Activated naive CD4-positive, alpha-beta T cell treated with anti-CD3 and anti-CD28 coated beads, Interleukin-2, amount 50 U/mL, for 16 hours (primary cell): ENCODE measurements around the gene FAF1.
"Not testable (repeated sequence)": the region's sequence is repeated elsewhere in the genome, so short reads cannot be mapped to it uniquely, and the experiment has no call there.

Experiments
- DNase-seq: peaks from one replicate; pipeline ENCODE4 v3.0.0-alpha.2; 2020

Gene FAF1

DNA sequence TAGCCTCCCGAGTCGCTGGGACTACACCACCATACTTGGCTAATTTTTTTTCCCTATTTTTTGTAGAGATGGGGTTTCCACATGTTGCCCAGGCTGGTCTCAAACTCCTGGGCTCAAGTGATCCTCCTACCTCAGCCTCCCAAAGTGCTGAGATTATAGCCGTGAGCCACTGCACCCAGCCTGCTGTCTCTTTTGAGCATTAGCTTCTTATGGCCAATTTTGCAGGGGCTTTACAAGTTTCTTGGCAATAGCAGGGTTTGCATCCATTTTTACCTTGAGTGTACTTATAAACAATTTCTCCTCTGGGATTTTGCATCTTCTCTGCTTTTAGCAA is 432.1 kb downstream of the FAF1 start:
- not testable (repeated sequence) for DNase-seq

DNA sequence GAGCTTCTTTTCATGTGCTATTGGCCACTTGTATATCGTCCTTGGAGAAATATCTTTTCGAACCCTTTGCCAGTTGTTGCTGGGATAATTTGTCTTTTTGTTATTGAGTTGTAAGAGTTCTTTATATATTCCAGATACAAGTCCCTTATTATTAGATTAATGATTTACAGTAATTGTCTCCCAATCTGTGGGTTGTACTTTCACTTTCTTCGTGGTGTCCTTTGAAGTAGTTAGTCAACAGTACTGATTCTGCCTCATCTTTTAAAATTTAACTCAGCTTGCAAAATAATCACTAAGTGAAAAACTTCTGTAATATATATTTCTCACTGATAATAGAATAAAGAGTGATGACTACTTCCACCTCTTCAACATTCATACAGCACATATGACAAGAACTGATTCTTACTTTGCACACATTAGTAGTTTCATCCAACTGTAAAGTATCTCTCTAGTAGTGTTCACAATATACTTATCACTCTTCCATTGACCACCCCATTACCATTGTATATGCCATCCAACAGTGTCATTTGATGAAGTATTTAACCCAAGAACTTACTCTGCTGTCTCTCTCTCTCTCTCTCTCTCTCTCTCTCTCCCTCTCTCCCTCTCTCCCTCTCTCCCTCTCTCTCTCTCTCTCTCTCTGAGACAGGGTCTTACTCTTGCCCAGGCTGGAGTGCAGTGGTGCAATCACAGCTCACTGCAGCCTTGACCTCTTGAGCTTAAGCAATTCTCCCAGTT is 432.6 kb downstream of the FAF1 start:
- DNase-seq: no peak

DNA sequence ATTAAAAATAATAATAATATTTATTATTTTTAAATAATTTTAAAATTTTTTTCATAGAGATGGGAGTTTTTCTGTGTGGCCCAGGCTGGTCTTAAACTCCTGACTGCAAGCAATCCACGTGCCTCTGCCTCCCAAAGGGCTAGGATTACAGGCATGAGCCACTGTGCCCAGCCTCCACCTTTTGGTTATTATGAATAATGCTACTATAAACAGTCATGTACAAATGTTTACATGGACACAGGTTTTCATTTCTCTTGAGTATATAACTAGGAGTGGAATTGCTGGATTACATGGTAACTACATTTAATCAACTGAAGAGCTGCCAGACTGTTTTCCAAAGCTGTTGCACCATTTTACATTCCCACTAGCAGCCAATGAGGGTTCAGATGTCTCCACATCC is 433.6 kb downstream of the FAF1 start:
- no peak for DNase-seq

DNA sequence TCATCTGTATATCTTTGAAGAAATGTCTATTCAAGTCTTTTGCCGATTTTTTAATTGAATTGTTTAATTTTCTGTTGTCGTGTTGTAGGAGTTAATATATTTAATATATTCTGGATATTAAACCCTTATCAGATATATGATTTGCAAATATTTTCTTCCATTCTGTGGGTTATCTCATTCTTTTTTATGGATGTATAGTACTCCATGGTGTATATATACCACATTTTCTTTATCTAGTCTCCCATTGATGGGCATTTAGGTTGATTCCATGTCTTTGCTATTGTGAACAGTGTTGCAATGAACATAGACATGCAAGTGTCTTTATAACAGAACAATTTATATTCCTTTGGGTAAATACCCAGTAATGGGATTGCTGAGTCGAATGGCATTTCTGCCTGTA is 436.5 kb downstream of the FAF1 start:
- no peak for DNase-seq

DNA sequence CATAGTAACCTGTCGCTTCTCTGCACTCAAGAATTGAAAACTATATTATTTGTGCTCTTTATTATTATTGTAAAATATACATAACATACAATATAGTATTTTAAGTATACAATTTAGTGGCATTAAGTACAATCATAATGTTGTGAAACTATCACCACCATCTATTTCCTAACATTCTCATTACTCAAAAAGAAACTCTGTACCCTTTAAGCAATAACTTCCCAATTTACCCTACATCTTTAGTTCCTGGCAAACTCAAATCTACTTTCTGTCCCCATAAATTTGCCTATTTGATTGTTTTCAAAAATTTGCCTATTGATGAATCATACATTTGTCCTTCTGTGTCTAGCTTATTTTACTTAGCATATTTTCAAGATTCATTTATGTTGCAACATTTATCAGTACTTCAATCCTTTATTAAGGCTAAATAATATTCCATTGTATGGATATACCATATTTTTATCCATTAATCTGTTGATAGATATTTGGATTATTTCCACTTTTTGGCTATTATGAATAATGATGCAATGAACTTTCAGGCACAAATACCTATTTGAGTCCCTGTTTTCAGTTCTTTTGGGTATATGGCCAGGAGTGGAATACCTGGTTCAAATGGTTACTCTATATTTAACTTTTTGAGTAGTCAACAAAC is 437.2 kb downstream of the FAF1 start:
- no peak for DNase-seq

DNA sequence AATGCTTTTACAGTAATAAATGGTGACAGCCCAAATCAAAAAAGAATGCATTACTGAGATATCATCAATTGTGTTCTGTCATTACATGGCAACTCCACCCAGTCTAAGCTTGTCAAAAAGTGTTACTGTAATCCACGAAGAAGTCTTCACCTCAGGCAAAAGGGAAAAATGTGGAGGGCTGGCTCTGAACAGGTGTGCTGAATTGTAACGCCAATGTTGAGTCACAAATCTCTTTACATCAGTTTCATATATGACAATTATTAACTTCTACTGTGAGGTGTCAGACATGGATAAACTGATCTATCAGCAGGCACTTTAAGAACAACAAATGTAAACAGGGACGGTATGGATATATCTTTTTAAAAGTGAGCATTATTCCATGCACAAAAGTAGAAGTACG is 438.4 kb downstream of the FAF1 start:
- DNase-seq: no peak

DNA sequence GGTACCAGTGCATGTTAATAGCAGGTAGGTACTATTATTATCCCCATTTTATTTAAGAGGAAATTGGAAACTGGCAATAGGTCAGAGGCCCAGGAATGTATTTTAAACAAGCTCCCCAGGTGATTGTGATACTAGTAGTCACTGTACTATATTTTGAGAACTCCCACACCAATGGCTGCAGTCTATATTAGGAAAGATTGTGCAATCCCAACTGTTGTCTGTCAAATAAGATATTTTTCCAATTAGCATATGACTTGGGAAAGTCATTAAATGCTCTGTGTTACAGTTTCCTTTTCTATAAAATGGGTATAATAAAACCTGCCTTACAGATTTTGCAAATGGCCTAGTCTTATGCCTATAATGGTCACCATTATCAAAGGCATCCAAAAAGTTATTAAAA is 442.6 kb downstream of the FAF1 start:
- no peak for DNase-seq

DNA sequence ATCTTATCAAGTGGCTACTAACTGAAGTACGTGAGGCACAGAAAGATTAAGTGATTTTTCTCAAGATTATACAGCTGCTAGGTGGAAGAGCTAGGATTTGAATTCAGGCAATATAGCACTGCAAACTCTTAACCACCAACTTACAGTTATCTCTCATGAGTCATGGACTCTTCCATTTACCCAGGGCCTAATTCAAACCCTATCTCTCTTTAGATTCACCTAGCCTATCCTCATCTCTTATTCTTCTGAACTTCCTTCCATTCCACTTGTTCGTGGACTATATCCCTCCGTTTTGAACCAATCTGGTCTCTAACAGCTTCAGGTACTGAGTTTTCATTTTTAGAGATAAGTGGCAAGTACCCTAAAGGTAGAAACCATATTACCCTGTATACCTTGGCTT is 444.0 kb downstream of the FAF1 start:
- no peak for DNase-seq

DNA sequence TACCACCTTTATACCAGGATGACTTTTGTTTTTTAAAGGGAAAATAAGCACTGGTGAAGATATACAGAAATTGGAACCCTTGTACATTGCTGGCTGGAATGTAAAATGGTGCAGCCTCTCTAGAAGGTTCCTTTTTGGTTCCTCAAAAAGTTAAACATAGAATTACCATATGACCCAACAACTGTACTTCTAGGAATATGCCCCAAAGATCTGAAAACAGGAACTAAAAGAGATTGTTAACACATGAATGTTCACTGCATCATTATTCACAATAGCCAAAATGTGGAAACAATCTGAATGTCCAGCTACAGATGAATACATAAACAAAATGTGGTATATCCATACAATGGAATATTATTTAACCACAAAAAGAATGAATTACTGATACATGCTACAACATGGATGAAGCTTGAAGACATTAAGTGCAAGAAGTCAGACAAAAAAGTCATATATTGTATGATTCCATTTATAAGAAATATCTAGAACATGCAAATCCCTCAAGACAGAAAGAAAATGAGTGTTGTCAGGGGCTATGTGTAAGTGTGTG is 452.0 kb downstream of the FAF1 start:
- DNase-seq: no peak

DNA sequence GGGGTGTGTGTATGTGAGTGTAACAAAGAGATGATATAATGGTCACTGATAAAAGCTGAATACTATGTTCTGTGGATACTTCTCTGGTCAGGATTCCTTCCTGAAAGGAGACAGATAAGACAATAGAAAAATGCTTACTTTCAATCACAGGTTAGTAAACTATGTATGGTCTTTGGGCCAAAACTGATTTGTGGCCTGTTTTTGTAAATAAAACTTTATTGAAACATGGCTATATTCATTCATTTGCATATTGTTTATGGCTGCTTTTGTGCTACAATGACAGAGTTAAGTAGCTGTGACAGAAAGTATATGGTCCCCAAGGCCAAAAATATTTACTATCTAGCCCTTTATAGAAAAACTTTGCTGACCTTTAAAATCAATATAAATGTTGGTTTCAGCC is 454.6 kb downstream of the FAF1 start:
- no peak for DNase-seq

DNA sequence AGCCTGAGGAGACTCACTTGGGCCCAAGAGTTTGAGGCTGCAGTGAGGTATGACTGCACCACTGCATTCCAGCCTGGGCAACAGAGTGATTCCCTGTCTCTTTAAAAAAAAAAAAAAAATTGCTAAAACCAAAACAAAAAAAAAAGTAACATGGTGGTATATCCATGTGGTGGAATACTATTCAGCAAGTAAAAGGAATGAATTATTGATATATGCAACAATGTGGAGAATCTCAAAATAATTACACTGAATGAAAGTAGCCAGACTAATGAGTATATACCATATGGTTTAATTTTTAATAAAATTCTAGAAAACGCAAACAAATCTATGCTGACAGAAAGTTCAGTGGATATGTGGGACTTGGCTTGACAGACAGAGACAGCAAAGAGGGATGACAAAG is 456.6 kb downstream of the FAF1 start:
- DNase-seq: no peak

DNA sequence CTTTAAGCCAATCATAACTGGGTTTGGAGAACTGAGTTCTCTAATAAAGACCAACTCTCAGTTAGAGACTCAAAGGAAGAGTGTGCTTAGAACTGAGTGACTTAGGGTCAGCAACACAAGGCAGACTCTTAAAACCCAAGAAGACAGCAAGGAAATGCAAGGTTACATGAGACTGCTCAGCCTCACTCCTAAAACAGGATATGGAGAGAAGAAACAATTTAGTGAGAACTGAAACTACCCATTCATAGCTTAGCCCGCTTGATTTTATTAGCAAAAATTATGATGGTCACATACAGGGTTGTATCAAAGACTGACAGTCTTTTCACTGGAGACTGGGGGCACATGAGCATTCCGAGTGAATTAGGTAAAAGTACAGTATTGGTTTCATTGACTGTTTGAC is 457.9 kb downstream of the FAF1 start:
- DNase-seq: no peak

DNA sequence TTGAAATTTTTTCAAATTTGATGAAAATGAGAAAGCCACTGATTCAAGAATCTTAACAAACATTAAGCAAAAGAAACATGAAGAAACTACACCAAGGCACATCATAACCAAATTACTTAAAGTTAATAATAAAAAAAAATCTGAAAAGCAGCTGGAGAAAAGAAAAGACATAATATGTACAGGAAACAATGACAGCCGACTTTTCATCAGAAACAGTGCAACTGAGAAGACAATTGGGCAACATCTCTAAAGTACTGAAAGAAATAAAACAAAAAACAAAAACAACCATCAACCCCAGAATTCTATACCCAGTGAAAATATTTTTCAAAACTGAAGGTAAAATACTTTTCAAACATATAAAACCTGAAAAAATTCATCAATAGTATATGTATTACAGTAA is 463.1 kb downstream of the FAF1 start:
- no peak for DNase-seq

DNA sequence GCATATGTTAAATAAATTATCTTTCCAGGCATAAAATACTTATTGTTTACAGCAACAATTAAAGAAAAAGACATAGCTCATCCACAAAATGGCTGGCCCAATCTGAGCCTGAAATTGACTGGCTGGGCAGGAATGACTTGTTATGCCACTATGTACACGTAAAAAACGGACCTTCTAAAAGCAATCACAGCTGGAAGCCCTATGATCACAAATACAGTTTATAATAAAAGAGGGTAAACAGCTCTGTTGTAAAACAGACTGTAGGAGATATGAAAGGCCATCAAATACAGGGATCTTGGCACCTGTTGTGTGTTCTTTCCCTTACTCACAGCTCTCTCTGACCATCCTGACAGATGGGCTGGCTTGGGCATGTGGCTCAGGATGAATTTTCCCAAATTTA is 466.4 kb downstream of the FAF1 start:
- DNase-seq: no peak

DNA sequence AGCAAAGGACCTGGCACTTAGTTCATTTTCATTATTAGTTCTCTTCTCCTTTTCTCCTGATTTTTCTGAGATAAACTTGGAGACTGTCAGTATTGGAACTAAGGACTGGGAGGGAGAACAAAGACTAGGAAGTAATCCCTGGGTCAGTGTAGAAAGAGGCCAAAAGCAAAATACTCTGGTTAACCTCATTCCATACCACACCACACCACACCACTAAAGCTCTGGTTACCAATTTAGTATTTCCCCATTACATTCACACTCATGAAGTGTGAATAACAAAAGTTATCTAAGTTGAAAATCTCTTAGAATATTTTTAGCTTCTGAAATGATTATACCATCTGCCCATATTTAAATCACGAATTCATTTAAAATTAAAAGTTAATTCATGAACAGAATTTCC is 467.9 kb downstream of the FAF1 start:
- no peak for DNase-seq

DNA sequence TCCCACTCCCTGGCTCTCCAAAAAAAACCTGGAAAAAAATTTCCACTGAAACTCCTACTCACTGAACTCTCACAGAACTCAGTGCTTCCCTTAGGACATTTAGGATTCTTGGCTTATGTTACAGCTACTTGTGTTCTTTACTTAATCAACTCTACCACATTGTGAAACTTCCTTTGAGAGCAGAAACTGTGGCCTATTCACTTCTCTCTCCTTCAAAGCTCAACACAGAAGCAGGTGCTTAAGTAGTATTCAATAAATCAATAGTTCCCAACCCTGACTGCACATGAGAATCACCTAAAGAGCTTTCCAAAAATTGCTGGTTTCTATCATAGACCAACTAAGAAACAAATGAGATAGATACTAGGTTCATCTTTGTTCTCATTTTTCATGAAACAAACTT is 468.9 kb downstream of the FAF1 start:
- DNase-seq: no peak

DNA sequence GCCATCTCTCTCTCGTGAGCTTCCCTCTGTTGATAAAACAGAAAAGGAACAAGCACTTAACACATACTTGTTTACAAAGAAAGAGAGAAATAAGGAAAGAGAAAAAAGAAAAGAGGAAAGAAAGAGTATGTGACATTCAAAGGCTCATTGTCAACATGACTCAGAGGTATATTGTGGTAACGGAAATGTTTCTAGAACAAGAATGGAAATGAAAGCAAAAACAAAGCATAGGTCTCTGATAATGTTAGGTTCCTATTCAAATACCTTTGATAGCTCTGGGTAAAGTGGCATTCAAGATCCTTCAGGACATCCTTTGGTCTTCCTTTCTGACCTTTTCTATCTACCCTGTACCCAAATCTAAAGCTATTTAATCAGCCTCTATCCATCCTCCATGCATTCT is 469.4 kb downstream of the FAF1 start:
- no peak for DNase-seq

DNA sequence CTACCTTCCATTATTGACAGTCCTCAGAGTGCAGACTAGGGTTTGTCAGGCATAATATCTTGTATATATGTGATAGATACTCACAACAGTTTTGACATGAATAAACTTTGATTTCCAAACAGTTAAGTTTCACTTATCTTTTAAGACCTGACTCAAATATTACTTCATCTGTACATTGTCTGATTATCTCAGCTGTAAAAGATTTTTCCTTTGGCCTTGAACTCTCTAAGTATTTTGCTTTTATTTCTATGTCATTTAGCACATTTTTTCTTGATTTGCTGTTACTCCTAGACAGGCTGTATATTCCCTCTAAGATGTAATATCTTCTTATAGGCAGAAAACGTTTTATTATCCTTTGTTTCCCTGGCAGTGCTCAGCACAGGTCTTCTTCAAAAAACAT is 471.2 kb downstream of the FAF1 start:
- DNase-seq: no peak

DNA sequence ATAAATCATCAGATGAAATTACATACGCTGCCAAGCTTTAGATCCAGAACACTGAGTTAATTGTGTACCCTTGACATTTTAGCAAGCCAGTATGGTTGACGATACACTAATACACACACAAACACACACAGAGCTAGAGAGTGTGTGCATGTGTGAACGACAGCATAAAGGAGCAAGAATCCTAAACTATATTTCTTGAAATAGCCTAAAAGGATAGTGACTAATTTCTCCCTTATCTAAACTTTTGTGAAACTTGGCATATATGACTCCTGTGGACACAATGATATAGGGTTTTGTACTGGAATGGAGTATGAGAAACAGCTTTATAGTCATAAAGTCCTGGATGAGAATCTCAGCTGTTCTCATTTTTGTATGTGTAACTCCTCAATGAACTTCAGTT is 471.7 kb downstream of the FAF1 start:
- DNase-seq: no peak

DNA sequence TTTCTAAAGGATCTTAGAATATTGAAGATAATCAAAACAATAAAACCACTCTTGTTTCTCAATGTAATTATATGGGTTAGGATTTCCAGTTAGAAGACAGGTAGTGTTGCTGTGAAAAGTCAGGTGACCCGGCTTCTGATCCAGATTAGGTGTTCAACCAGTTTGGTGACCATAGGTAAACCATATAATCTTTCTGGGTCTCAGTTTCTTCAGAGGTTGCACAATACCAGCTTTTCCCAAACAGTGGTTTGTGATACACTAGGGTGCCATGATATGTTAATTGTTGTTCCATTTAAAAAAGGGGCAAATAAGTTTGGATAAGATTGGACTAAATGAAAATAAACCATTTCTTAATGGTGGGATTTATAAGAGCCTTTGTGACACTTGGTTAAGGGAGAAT is 472.3 kb downstream of the FAF1 start:
- DNase-seq: no peak

DNA sequence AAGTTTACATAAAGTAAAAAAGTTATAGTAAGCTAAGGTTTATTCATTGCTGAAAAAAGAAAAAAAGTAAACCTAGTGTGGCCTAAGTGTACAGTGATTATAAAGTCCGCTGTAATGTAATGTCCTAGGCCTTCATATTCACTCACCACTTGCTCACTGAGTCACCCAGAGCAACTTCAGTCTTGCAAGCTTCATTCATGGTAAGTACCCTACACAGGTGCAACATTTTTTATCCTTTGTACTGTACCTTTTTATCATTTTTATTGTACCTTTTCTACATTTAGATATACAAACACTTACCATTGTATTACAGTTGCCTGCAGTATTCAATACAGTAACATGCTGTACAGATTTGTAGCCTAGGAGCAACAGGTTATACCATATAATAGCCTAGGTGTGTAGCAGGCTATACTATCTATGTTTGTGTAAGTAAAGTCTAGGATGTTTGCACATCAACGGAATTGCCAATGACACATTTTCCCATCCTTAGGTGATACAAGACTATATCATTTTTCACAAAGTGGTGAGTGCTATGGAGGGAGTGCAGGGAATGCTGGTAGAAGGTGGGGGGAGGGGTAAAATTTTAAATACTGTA is 478.8 kb downstream of the FAF1 start:
- DNase-seq: no peak

DNA sequence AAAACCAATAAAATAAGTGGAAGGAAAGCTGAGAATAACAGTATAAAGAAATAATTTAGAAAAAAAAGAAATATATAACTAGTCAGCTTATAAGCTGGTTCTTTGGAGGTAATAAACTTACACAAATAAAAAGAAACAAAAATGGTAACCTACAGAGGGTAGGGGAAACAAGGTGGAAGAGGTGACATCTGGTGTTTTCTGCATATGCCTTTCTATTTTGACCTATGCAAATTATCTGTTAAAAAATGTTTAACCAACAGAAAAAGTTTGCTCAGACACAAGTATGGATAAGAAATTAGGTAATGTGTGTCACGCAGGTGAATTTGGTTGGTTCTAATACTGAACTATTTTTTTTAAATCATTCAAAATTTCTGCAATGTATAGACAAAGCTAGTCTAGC is 483.3 kb downstream of the FAF1 start:
- DNase-seq: no peak

DNA sequence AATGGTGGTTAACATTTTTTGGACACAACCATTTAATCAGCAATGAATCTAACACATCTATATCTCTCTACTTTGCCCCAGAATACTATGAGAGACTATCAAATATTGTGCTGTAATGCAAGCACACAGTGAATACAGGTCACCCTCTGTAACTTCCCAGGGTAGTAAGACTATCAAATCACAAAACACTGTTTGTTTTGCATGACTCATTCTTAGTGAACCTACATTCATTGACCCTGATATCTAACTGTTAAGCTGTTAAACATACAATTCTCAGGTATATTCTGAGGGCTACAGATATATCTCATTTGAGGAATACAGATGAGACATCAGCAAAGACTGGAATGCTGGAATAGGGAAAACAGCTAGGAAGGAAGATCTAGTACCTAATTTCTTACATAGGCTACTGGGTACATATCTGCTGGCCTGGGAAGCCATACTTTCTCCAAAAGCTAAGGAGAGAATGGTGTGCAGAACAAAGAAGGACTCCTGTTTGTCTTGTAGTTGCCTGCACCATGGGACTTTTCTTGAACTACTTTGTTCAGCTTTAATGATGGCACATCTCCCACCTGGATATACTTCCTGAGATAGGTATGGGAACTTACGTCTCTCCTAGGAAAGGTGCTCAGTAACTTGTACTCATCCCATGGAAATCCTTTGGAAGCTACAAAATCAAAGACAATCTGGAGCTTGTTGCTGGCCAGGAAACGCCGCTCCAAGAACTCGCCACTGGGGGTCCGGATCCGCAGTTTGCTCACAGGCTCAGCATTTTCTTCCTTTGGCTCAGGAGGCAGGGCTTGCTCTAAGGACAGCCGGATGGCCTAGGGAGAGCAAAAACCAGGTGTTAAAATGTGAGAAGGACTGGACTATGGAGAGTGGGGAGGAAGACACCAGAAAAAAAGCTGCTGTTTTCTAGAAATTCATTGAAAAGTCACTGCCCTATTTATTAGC is 484.9 kb downstream of the FAF1 start:
- no peak for DNase-seq
